Measurements from ENCODE around the gene LINGO3.

The LINGO3 gene

GRCh38 chr19:2333807-2334211 lies 25.9 kb upstream of the LINGO3 start:
- ATAC-seq (ENCODE audit: low read depth): no peak
- Histone ChIP-seq H3K36me3 (ENCODE audit: low read depth) (no peaks in the 10 kb centered on the region), H3K9me3 (ENCODE audit: severe bottlenecking) (no peaks in the 10 kb centered on the region), H3K27ac (ENCODE audit: poor library complexity, severe bottlenecking) (no peak overlapping the region), H3K27me3 (ENCODE audit: insufficient read depth, poor library complexity, severe bottlenecking) (no peaks in the 10 kb centered on the region), H3K4me3 (ENCODE audit: severe bottlenecking) (no peak overlapping the region), H3K4me1 (ENCODE audit: insufficient read depth, poor library complexity, severe bottlenecking) (no peaks in the 10 kb centered on the region)
- no peak for DNase-seq (ENCODE audit: low spot score)
- no peak for TF ChIP-seq CTCF (IDR thresholded peaks at IDR 0.05; ENCODE audit: poor library complexity, severe bottlenecking)

- H3K27me3 ChIP-seq (ENCODE audit: insufficient read depth, poor library complexity, severe bottlenecking): no peaks in the 10 kb centered on the region
- ATAC-seq (ENCODE audit: low read depth) (no peak), DNase-seq (ENCODE audit: low spot score) (no peak)
- H3K36me3 ChIP-seq (ENCODE audit: low read depth): no peaks in the 10 kb centered on the region
- no peak overlapping the region for H3K27ac ChIP-seq (ENCODE audit: poor library complexity, severe bottlenecking)
- H3K4me1 ChIP-seq (ENCODE audit: insufficient read depth, poor library complexity, severe bottlenecking): no peaks in the 10 kb centered on the region
- TF ChIP-seq CTCF (IDR thresholded peaks at IDR 0.05; ENCODE audit: poor library complexity, severe bottlenecking): no peak
- no peak overlapping the region for H3K4me3 ChIP-seq (ENCODE audit: severe bottlenecking)
- no peaks in the 10 kb centered on the region for H3K9me3 ChIP-seq (ENCODE audit: severe bottlenecking)
Measured at GRCh38 chr19:2333027-2333806, 25.3 kb upstream of the LINGO3 start.

- no peak overlapping the region for H3K4me3 ChIP-seq (ENCODE audit: severe bottlenecking)
- H3K4me1 ChIP-seq (ENCODE audit: insufficient read depth, poor library complexity, severe bottlenecking): no peaks in the 10 kb centered on the region
- H3K27me3 ChIP-seq (ENCODE audit: insufficient read depth, poor library complexity, severe bottlenecking): no peaks in the 10 kb centered on the region
- H3K36me3 ChIP-seq (ENCODE audit: low read depth): no peaks in the 10 kb centered on the region; the same call in 1 of the 2 replicates
- H3K9me3 ChIP-seq (ENCODE audit: severe bottlenecking): no peaks in the 10 kb centered on the region
- no peak for TF ChIP-seq CTCF (IDR thresholded peaks at IDR 0.05; ENCODE audit: poor library complexity, severe bottlenecking)
- DNase-seq (ENCODE audit: low spot score): no peak
- H3K27ac ChIP-seq (ENCODE audit: poor library complexity, severe bottlenecking): no peak overlapping the region
- no peak for ATAC-seq (ENCODE audit: low read depth)
Measured at GRCh38 chr19:2332341-2333026, 24.5 kb upstream of the LINGO3 start.

GRCh38 chr19:2331601-2332246 lies 23.8 kb upstream of the LINGO3 start:
- Histone ChIP-seq H3K4me3 (ENCODE audit: severe bottlenecking) (no peak overlapping the region), H3K4me1 (ENCODE audit: insufficient read depth, poor library complexity, severe bottlenecking) (no peaks in the 10 kb centered on the region), H3K9me3 (ENCODE audit: severe bottlenecking) (no peaks in the 10 kb centered on the region), H3K27me3 (ENCODE audit: insufficient read depth, poor library complexity, severe bottlenecking) (no peaks in the 10 kb centered on the region), H3K36me3 (ENCODE audit: low read depth) (peaks cover 5% of the 10 kb centered on the region), H3K27ac (ENCODE audit: poor library complexity, severe bottlenecking) (no peak overlapping the region)
- TF ChIP-seq CTCF (IDR thresholded peaks at IDR 0.05; ENCODE audit: poor library complexity, severe bottlenecking): no peak
- DNase-seq (ENCODE audit: low spot score) (no peak), ATAC-seq (ENCODE audit: low read depth) (no peak)
